ENCODE data around the gene RASSF6. TPM values are rescaled to one million over a fixed set of nuclear protein-coding genes. Genes with fewer than 3 reads are reported as not detected.
"Not testable (repeated sequence)": the region's sequence is repeated elsewhere in the genome, so short reads cannot be mapped to it uniquely, and the experiment has no call there.

RASSF6 gene
- polyA plus RNA-seq, 6 donors from 2014 or later = 0.52 to 2.1 TPM; not detected in 4

DNA sequence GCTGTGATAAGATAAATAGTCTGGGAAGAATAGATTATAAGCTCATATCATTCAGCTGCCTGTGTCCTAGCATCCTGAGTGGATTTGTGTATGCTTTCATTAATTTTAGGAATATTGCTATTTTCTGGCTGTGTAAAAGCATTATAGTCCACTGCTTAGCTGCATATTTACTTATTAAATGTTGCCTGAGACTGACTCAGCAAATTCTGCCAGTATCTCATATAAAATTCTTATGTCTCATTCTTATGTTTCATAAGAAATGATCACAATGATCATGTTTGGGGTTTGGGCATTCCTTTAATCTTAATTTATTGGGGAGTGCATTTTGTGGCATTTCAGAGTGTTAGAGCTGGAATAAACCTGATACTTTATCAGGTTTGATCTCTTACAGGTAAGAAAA, 34.9 kb downstream of the RASSF6 start:
- Mint-ChIP-seq H3K27me3 (no peaks in the 10 kb centered on the region), H3K4me1 (peaks cover 9 to 17% (median 9%) of the 10 kb centered on the region in 3 donors), H3K36me3 (no peaks in the 10 kb centered on the region), H3K4me3 (no peak overlapping the region), H3K27ac (no peak overlapping the region), H3K9me3 (peaks cover 0 to 6% (median 0%) of the 10 kb centered on the region in 7 donors)
- DNase-seq (no peak), ATAC-seq (ENCODE audit: low read depth in 2 of 2) (no peak)

DNA sequence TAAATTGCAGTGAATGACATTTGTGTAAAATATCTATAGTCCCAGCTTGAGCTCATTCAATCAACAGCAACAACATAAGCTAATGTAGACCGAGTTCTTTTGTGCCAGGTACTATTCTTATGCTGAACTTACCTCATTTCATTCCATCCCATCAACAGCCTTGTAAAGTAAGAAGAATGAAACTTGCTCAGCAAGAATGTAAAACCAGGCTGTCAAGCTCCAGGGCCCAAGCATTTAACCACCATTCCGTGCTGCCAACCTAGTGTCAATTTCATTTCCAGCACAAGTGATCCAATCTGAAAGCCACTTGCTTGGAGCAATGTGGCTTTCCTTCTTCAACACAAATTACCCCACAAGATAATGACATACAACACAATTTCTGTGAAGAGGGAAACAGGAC, 36.6 kb downstream of the RASSF6 start:
- peaks cover 0 to under 1% (median 0%) of the 10 kb centered on the region in 3 donors for H3K4me1 Mint-ChIP-seq
- no peak for ATAC-seq (ENCODE audit: low read depth in 2 of 2)
- H3K27me3 Mint-ChIP-seq = no peaks in the 10 kb centered on the region

DNA sequence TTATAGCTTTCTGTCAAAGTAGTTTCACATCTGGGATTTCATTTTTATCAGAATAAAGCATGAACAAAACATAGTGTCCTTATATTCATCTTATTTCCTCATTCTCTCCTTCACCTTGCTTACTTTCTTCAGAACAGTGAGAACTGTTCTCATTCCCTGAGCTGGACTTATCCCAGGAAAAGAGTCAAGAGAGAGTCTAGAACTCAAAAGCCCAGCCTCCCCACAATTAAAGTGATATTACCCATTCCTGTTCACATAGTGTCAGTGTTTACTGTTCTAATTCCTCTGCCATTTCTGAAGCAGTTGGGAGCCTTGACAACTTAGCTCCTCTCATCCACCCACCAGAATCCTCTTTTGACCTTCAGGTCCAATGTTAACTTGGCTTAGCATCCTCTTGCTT, 42.9 kb downstream of the RASSF6 start:
- H3K4me1 Mint-ChIP-seq = peaks cover 0 to 5% (median 0%) of the 10 kb centered on the region in 3 donors
- no peak overlapping the region for H3K27ac Mint-ChIP-seq
- H3K9me3 Mint-ChIP-seq = peaks cover 0 to 6% (median 0%) of the 10 kb centered on the region in 7 donors
- no peaks in the 10 kb centered on the region for H3K36me3 Mint-ChIP-seq
- no peak for ATAC-seq (ENCODE audit: low read depth in 2 of 2)
- DNase-seq = no peak
- H3K4me3 Mint-ChIP-seq = no peak overlapping the region
- H3K27me3 Mint-ChIP-seq = no peaks in the 10 kb centered on the region

More for the DNA sequence above, 36.6 kb downstream of the RASSF6 start:
- Mint-ChIP-seq H3K27ac (no peak overlapping the region), H3K36me3 (no peaks in the 10 kb centered on the region), H3K9me3 (peaks cover 0 to 6% (median 0%) of the 10 kb centered on the region in 7 donors), H3K4me3 (no peak overlapping the region)
- DNase-seq = no peak

DNA sequence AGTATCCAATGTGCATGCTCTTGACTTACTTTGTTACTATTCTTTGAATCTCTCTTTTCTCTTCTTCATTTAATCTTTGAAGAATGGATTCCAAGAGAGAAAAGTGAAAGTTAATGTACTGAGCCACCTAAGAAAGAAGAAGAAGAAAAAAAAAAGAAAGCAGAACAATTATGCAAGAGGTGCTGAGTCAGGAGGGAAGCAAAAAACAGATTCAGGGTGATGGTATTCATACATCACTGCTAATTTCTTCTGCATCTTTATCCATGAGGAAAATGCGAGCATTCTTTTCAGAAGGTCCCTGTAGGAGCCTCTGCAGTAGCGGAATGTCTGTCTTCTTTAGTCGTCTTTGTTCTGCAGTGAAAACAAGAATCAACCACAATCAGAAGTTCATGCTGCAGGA, 43.9 kb downstream of the RASSF6 start:
- H3K4me3 Mint-ChIP-seq = no peak overlapping the region
- H3K9me3 Mint-ChIP-seq = peaks cover 0 to 5% (median 0%) of the 10 kb centered on the region in 7 donors
- H3K27me3 Mint-ChIP-seq = no peaks in the 10 kb centered on the region
- no peak for ATAC-seq (ENCODE audit: low read depth in 2 of 2)
- peaks cover 0 to 5% (median 0%) of the 10 kb centered on the region in 3 donors for H3K4me1 Mint-ChIP-seq
- H3K27ac Mint-ChIP-seq = no peak overlapping the region
- no peak for DNase-seq
- no peaks in the 10 kb centered on the region for H3K36me3 Mint-ChIP-seq

DNA sequence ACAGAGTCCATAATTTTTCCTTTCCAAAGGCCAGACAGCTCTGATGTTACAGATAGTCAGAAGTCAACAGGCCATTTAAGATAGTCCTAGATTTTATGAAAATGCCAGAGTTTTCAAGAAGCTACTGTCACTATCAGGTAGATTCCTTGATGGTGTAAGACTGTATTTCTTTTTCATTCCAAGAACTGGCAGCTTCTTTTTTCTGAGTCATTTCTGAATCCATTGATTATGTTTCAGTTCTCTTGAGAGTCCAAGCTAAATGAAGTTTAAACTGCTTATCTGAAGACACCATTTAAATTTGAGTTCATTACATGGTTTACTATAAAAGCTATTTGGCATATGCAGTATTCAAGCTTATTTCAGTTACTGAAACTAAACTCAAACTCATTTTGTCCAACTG, 44.6 kb downstream of the RASSF6 start:
- Mint-ChIP-seq H3K4me1 (peaks cover 0 to 5% (median 0%) of the 10 kb centered on the region in 3 donors), H3K27me3 (peaks cover 0 to 1% (median 0%) of the 10 kb centered on the region in 3 donors), H3K36me3 (no peaks in the 10 kb centered on the region), H3K4me3 (no peak overlapping the region), H3K27ac (no peak overlapping the region), H3K9me3 (peaks cover 0 to 2% (median 0%) of the 10 kb centered on the region in 7 donors)
- DNase-seq (no peak), ATAC-seq (ENCODE audit: low read depth in 2 of 2) (no peak)

DNA sequence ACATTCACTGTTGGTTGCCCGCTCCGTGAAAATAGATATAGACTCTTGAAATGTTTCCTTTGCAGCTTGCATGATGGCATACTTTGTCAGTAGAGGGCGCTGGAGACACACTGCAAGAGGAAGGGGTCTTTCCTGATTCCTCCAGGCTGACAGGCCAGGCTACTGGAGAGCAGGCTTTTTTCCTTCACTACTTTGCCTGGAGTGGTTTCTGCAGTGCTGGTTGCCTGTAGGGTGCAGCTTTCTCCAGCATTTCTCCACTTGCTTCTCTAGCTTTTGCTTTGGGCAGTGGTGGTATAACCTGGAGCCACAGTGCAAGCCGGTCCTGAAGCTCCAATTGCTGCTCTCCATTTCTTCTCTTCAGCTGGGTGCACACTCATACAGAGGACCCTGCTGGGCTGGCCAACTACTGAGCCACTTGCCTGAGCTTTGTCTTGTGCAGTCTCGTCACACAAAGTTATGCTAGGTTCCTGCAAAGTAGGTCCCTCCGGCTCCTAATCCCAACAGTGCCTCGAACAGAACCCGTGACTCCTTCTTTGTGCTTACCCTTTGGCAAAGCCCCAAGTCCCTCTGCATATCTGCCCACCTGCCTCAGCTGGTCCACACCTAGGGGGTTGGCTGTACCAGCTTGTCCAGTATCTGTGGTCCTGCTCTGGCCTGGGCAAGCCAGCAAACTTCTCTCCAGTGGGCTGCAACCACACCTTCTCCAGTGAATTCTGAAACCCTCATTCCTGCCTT, 46.3 kb downstream of the RASSF6 start:
- peaks cover 0 to 3% (median 2%) of the 10 kb centered on the region in 7 donors for H3K9me3 Mint-ChIP-seq
- no peaks in the 10 kb centered on the region for H3K36me3 Mint-ChIP-seq
- no peak overlapping the region for H3K4me3 Mint-ChIP-seq
- H3K4me1 Mint-ChIP-seq = peaks cover 0 to 5% (median 0%) of the 10 kb centered on the region in 3 donors
- ATAC-seq (ENCODE audit: low read depth in 2 of 2) (peak in 1 of 2 donors; percentile 45), DNase-seq (peak; percentile 27)
- peaks cover 4 to 6% (median 5%) of the 10 kb centered on the region in 3 donors for H3K27me3 Mint-ChIP-seq
- no peak overlapping the region for H3K27ac Mint-ChIP-seq

DNA sequence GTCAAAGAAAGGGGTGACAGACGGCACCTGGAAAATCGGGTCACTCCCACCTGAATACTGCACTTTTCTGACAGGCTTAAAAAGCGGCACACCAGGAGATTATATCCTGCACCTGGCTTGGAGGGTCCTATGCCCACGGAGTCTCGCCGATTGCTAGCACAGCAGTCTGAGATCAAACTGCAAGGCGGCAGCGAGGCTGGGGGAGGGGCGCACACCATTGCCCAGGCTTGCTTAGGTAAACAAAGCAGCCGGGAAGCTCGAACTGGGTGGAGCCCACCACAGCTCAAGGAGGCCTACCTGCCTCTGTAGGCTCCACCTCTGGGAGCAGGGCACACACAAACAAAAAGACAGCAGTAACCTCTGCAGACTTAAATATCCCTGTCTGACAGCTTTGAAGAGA, 69.4 kb downstream of the RASSF6 start:
- Mint-ChIP-seq H3K9me3 (peaks cover 0 to 11% (median 6%) of the 10 kb centered on the region in 7 donors), H3K27me3 (peaks cover 1 to 12% (median 6%) of the 10 kb centered on the region in 3 donors)
- H3K4me1 Mint-ChIP-seq; H3K27ac Mint-ChIP-seq; ATAC-seq (ENCODE audit: low read depth in 2 of 2); DNase-seq; H3K36me3 Mint-ChIP-seq; H3K4me3 Mint-ChIP-seq: not testable (repeated sequence)

DNA sequence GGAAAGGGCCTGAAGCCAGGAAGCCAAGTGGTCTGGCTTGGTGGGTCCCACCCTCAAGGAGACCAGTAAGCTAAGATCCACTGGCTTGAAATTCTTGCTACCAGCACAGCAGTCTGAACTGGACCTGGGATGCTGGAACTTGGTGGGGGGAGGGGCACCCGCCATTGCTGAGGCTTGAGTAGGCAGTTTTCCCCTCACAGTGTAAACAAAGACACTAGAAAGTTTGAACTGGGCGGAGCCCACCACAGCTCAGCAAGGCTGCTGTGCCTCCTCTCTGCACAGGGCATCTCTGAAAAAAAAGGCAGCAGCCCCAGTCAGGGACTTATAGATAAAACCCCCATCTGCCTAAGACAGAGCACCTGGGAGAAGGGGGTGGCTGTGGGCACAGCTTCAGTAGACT, 75.6 kb downstream of the RASSF6 start:
- Mint-ChIP-seq H3K4me1 (no peaks in the 10 kb centered on the region), H3K27me3 (peaks cover 4 to 17% (median 6%) of the 10 kb centered on the region in 3 donors), H3K27ac (no peak overlapping the region), H3K36me3 (no peaks in the 10 kb centered on the region), H3K4me3 (no peak overlapping the region), H3K9me3 (peaks cover 0 to 2% (median 0%) of the 10 kb centered on the region in 7 donors)
- ATAC-seq (ENCODE audit: low read depth in 2 of 2) (no peak), DNase-seq (no peak)

DNA sequence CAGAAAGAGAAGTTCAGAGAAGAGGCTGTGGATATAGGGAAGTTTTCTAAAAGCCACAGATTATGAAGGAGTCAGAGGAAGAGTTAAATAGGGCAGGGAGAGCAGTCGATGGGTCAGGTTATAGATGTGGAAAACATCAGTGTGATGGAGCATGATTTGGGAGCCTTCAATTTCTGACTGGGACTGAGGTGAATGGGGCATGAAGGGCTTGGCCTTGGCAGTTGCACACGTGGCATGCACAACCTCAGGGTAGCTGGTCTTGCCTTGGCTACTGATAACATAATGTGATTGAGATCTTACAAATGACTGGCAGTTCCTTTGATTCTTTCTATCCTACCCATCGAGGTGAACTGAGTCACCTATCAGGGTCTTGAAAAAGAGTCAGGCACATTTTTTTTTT, 79.0 kb downstream of the RASSF6 start:
- Mint-ChIP-seq H3K27ac (no peak overlapping the region), H3K36me3 (no peaks in the 10 kb centered on the region), H3K9me3 (no peaks in the 10 kb centered on the region), H3K27me3 (peaks cover 6 to 9% (median 6%) of the 10 kb centered on the region in 3 donors), H3K4me3 (no peak overlapping the region), H3K4me1 (no peaks in the 10 kb centered on the region)
- DNase-seq = no peak
- ATAC-seq (ENCODE audit: low read depth in 2 of 2) = no peak

DNA sequence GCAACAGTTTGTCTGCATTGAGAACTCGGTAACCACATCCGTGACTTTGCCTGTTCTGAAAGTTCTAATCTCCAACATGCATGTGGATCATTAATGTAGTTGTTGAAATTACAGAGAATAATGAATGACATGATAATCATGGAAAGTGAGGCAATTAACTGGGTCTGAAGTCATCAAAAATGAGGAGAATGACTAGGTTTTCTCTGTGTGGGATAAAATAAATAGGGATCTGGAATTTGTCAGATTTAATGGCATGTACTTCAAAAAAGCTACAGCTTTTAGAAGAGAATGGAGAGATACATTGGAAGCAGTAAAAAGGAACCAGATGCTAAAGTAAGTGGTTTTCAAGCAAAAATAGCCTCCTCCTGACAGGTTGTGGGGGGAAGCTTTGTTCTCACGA, 79.4 kb downstream of the RASSF6 start:
- Mint-ChIP-seq H3K27ac (no peak overlapping the region), H3K9me3 (no peaks in the 10 kb centered on the region), H3K36me3 (no peaks in the 10 kb centered on the region), H3K27me3 (peaks cover 4 to 9% (median 5%) of the 10 kb centered on the region in 3 donors), H3K4me1 (no peaks in the 10 kb centered on the region), H3K4me3 (no peak overlapping the region)
- ATAC-seq (ENCODE audit: low read depth in 2 of 2) (no peak), DNase-seq (no peak)

DNA sequence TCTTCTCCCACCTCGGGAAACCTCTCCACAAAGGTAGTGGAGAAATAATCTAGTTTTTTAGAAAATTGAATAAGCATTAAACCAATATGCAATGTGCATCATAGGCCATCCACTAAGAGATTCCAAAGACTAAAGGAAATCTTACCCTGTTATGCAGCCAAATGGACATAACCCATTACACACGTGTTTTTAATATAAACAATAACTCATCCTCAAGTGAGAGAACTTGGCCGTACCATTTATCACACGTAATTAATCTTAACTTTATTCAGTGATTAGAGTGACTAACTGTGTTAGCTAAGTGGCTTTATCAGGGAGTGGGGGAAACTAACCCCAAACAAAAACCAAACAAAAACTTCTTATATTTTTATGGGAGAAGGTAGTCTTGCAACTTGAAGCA, 80.8 kb downstream of the RASSF6 start:
- DNase-seq (no peak), ATAC-seq (ENCODE audit: low read depth in 2 of 2) (no peak)
- Mint-ChIP-seq H3K9me3 (no peaks in the 10 kb centered on the region), H3K4me1 (no peaks in the 10 kb centered on the region), H3K4me3 (no peak overlapping the region), H3K27me3 (peaks cover 0 to 9% (median 0%) of the 10 kb centered on the region in 3 donors), H3K36me3 (no peaks in the 10 kb centered on the region), H3K27ac (no peak overlapping the region)

DNA sequence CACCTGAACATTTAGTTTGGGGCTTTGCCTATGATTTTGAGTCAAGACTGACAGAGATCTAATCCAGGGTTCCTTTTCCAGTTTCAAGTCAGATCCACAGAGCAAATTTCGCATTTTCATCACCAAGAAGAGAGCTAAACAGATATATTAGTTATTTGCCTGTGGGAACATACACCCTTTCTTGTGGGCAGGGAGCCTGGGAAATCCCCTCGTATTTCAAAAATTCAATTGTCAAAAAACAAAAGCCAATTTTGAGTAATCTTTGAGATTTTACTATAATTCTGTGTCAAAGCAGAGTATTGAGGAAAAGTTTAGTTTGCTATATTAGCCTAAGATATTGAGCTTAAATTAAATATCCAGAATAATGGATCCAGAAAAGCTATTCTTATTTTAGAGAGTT, 82.1 kb downstream of the RASSF6 start:
- DNase-seq (no peak), ATAC-seq (ENCODE audit: low read depth in 2 of 2) (no peak)
- Mint-ChIP-seq H3K4me3 (no peak overlapping the region), H3K9me3 (no peaks in the 10 kb centered on the region), H3K36me3 (no peaks in the 10 kb centered on the region), H3K4me1 (no peaks in the 10 kb centered on the region), H3K27ac (no peak overlapping the region), H3K27me3 (peaks cover 0 to 9% (median 0%) of the 10 kb centered on the region in 3 donors)

DNA sequence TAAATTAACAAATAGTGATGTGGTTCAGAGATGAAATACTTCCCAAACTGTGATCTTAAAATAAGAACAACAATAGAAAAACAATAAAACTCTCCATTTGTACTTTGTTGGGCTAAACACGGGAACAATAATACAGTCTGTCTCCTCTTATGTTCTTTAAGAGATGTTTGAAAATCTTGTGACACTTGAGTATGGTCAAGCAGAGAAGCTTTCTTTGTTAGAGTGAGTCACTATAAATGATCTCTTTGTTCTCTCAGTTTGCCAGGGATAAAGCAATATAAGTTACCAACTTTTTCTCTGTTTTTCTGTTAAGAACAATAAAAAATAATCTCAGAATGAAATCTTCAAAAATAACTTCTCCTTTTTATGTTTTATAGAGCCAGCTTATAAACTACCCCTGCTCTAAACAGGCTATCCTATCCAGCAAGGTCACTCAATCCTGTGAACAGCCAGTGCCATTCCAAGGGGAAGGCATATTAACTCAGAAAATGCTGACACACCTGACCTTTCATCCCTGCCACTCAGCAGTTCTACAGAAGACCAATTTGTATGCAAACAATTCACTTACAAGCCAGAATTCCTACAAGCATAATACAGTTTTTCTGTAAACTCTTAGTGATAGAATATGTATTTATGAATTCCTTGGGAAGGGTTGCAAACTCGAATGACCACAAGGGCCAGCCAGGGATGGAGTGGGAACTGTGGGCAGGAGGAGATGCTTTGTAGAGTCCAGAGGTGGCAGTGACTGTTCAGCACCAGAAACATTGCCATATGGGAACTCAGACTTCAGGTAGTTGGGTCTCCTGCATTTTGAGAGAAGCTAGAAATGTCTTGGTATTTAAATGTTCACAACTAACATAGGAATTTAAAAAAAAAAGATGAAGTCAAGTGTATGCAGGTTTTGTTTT, 86.5 kb downstream of the RASSF6 start:
- Mint-ChIP-seq H3K9me3 (no peaks in the 10 kb centered on the region), H3K27me3 (peaks cover 0 to 5% (median 0%) of the 10 kb centered on the region in 3 donors), H3K4me1 (no peaks in the 10 kb centered on the region), H3K36me3 (no peaks in the 10 kb centered on the region), H3K4me3 (no peak overlapping the region), H3K27ac (no peak overlapping the region)
- DNase-seq (no peak), ATAC-seq (ENCODE audit: low read depth in 2 of 2) (no peak)

DNA sequence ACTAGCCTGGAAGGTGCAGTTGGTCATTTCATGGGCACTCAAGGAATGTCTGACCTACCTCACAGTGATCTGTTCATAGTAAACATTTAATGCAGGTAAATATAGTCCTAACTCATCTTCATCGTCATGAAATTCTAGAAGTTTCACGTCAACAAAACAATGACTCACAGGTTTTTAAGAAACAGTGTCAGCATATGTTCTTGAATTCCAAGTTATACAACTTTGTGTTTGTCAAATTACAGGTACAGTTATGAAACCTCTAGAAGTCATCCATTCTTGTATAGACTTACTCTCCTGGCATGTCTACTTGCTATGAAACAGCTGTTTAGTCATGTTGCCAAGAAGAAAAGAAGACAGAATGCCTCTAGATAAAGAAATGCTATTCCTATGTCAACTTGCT, 92.1 kb downstream of the RASSF6 start:
- Mint-ChIP-seq H3K27me3 (no peaks in the 10 kb centered on the region), H3K36me3 (no peaks in the 10 kb centered on the region), H3K4me1 (no peaks in the 10 kb centered on the region), H3K27ac (no peak overlapping the region), H3K4me3 (no peak overlapping the region), H3K9me3 (no peaks in the 10 kb centered on the region)
- DNase-seq (no peak), ATAC-seq (ENCODE audit: low read depth in 2 of 2) (no peak)

Measured in naive B cell (primary cell).